ENCODE data around the gene PPIL6.
A peak's percentile ranks its signal among the peaks of the same experiment; 100 is the strongest.

PPIL6 gene

GRCh38 chr6:109440331-109441068 lies at the start of gene PPIL6, which contains the start of gene SMPD2:
TSS of gene PPIL6 (minus strand) at chr6:109440628. CDS start at chr6:109440590, 38 bp downstream.
TSS of gene SMPD2 (plus strand) at chr6:109440724. CDS start at chr6:109441122, 398 bp downstream.
- DNase-seq (ENCODE audit: low read depth) = peak; percentile 68

- no peak for DNase-seq (ENCODE audit: low read depth)
Measured at GRCh38 chr6:109488001-109488400, 47.6 kb upstream of the PPIL6 start.

GRCh38 chr6:109486068-109486467 lies 45.6 kb upstream of the PPIL6 start:
- no peak for DNase-seq (ENCODE audit: low read depth)

GRCh38 chr6:109485266-109485935 lies 45.0 kb upstream of the PPIL6 start:
- no peak for DNase-seq (ENCODE audit: low read depth)

- DNase-seq (ENCODE audit: low read depth) = no peak
Measured at GRCh38 chr6:109484122-109484521, 43.7 kb upstream of the PPIL6 start.

- DNase-seq (ENCODE audit: low read depth) = no peak
Measured at GRCh38 chr6:109483735-109484057, 43.3 kb upstream of the PPIL6 start.

- peak; percentile 68 for DNase-seq (ENCODE audit: low read depth)
Measured at GRCh38 chr6:109482905-109483734, 42.7 kb upstream of the PPIL6 start, which contains the start of gene ZBTB24. TSS of gene ZBTB24 (minus strand) at chr6:109483219. CDS start at chr6:109482026, 1,193 bp downstream.

GRCh38 chr6:109480993-109481480 lies 40.6 kb upstream of the PPIL6 start:
- DNase-seq (ENCODE audit: low read depth) = no peak

- DNase-seq (ENCODE audit: low read depth) = no peak
Measured at GRCh38 chr6:109478841-109479624, 38.6 kb upstream of the PPIL6 start.

GRCh38 chr6:109478222-109478805 lies 37.9 kb upstream of the PPIL6 start:
- DNase-seq (ENCODE audit: low read depth) = no peak

- no peak for DNase-seq (ENCODE audit: low read depth)
Measured at GRCh38 chr6:109477725-109478124, 37.3 kb upstream of the PPIL6 start.

- no peak for DNase-seq (ENCODE audit: low read depth)
Measured at GRCh38 chr6:109477184-109477583, 36.8 kb upstream of the PPIL6 start.

- no peak for DNase-seq (ENCODE audit: low read depth)
Measured at GRCh38 chr6:109475625-109476024, 35.2 kb upstream of the PPIL6 start.

- no peak for DNase-seq (ENCODE audit: low read depth)
Measured at GRCh38 chr6:109474995-109475394, 34.6 kb upstream of the PPIL6 start.

GRCh38 chr6:109473120-109473519 lies 32.7 kb upstream of the PPIL6 start:
- no peak for DNase-seq (ENCODE audit: low read depth)

GRCh38 chr6:109472132-109472995 lies 31.9 kb upstream of the PPIL6 start:
- no peak for DNase-seq (ENCODE audit: low read depth)

- DNase-seq (ENCODE audit: low read depth) = no peak
Measured at GRCh38 chr6:109471105-109471810, 30.8 kb upstream of the PPIL6 start.

- DNase-seq (ENCODE audit: low read depth) = no peak
Measured at GRCh38 chr6:109469591-109470189, 29.3 kb upstream of the PPIL6 start.

- DNase-seq (ENCODE audit: low read depth) = no peak
Measured at GRCh38 chr6:109467696-109468095, 27.3 kb upstream of the PPIL6 start.

All from CMK (cell line).